ENCODE measurements around the gene TNNI3K.

DNA sequence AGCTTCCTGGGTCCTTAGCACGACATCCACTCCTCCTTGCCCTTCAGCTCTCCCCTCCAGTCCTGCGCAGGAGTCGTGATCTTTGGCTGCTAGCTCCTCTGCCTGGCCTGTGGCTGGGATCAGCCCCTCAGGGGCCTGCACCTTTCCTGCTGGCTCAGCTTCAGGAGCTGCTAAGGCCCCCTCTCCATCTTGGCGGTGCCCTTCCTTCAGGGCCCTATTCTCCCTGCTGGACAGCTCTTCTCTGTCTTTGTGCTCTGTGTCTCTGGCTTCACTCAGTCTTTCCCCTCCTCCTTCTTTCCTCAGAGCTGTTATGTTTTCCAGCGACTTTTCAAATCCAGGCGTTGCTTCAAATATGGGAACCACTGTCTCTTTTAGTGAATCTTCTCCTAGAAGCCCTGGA, 336.7 kb downstream of the TNNI3K start:
- TF ChIP-seq, protein P1, sequence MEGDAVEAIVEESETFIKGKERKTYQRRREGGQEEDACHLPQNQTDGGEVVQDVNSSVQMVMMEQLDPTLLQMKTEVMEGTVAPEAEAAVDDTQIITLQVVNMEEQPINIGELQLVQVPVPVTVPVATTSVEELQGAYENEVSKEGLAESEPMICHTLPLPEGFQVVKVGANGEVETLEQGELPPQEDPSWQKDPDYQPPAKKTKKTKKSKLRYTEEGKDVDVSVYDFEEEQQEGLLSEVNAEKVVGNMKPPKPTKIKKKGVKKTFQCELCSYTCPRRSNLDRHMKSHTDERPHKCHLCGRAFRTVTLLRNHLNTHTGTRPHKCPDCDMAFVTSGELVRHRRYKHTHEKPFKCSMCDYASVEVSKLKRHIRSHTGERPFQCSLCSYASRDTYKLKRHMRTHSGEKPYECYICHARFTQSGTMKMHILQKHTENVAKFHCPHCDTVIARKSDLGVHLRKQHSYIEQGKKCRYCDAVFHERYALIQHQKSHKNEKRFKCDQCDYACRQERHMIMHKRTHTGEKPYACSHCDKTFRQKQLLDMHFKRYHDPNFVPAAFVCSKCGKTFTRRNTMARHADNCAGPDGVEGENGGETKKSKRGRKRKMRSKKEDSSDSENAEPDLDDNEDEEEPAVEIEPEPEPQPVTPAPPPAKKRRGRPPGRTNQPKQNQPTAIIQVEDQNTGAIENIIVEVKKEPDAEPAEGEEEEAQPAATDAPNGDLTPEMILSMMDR (IDR thresholded peaks at IDR 0.05): no peak
- TF ChIP-seq POLR2A (IDR thresholded peaks at IDR 0.05) (no peak), POLR2AphosphoS5 (IDR thresholded peaks at IDR 0.05; ENCODE audit: insufficient read depth in 1 of 2, low read depth in 1 of 2) (no peak)
